Gastrocnemius medialis (tissue), 4 donors: ENCODE measurements around the gene PADI3. TPM values are rescaled to one million over a fixed set of nuclear protein-coding genes. Genes with fewer than 3 reads are reported as not detected.

ENCODE experiments used
- ATAC-seq, 2 donors: fragments of 150-250 bp; one replicate each; pipeline ENCODE4 v1.9.1; 2016
- DNase-seq, 2 donors: peaks; one replicate each; pipeline ENCODE4 v3.0.0-alpha.2; 2019
- H3K27ac ChIP-seq, 4 donors: fragments of 200-600 bp; sonication (generic); 1 replicate in 1 of 4; 2 replicates in 3 of 4; pipeline ENCODE4 v1.5.1; 2016 to 2018; ENCODE audit warnings: mild to moderate bottlenecking in 2 of 4, moderate library complexity in 1 of 4
- H3K27me3 ChIP-seq, 3 donors: fragments of 200-600 bp; sonication (generic) in 2 of 3; 1 replicate in 1 of 3; 2 replicates in 2 of 3; pipeline versions ENCODE4 v1.5.1 to v1.6.0; 2016 to 2019; ENCODE audit warnings: mild to moderate bottlenecking in 1 of 3, moderate library complexity in 1 of 3
- H3K36me3 ChIP-seq, 2 donors: fragments of 200-600 bp; sonication (generic) in 1 of 2; one replicate each; pipeline ENCODE4 v1.5.1; 2017 to 2018
- H3K4me1 ChIP-seq, 2 donors: fragments of 200-600 bp; sonication (generic) in 1 of 2; one replicate each; pipeline ENCODE4 v1.5.1; 2016 to 2017; ENCODE audit warnings: mild to moderate bottlenecking in 2 of 2
- H3K4me3 ChIP-seq, 4 donors: fragments of 200-600 bp; sonication (generic) in 3 of 4; 1 replicate in 1 of 4; 2 replicates in 3 of 4; pipeline ENCODE4 v1.5.1; 2016 to 2019; ENCODE audit warnings: mild to moderate bottlenecking in 2 of 4
- H3K9me3 ChIP-seq, 3 donors: fragments of 200-600 bp; sonication (generic) in 2 of 3; 1 replicate in 1 of 3; 2 replicates in 2 of 3; pipeline ENCODE4 v1.5.1; 2016 to 2019
- CTCF ChIP-seq, 5 experiments: fragments of 450-650 bp in 3 of 5; fragments of 200-600 bp in 2 of 5; sonication (generic) in 2 of 5; IDR thresholded peaks in 4 of 5; conservative IDR thresholded peaks in 1 of 5; 1 replicate in 4 of 5; 2 replicates in 1 of 5; pipeline ENCODE4 v1.5.1; 2016 to 2019; ENCODE audit warnings: antibody characterized with exemption in 5 of 5, mild to moderate bottlenecking in 3 of 5, moderate library complexity in 3 of 5
- POLR2A ChIP-seq, 2 donors: fragments of 450-650 bp; IDR thresholded peaks; one replicate each; pipeline ENCODE4 v1.6.1; 2017; ENCODE audit warnings: antibody characterized with exemption in 2 of 2, mild to moderate bottlenecking in 2 of 2, moderate library complexity in 2 of 2
- in situ Hi-C, 4 donors: fragments of 200-750 bp; cut with MboI; loops; one replicate each; pipeline versions ENCODE4 v1.15.0 to v1.8.0; 2017; ENCODE audit warnings: low sequenced_read_pairs in 4 of 4
- intact Hi-C: fragments of 100-400 bp; cut with DNase I; formaldehyde crosslinking; loops from one replicate; pipeline ENCODE4 v1.15.1; 2023; ENCODE audit warnings: low total_unique reads
- total RNA-seq, 4 donors: library from RNA; depleted of rRNA; stranded (reverse); fragments of >200 nt; gene quantifications; one replicate each; pipeline versions ENCODE4 v1.1.0 to v1.2.3, GENCODE V29; 2016

PADI3 gene
- total RNA-seq, 4 donors from 2014 or later = not detected

- H3K27ac ChIP-seq = no peak overlapping the region
- intact Hi-C loops = no loop called here
- peaks cover 11 to 26% (median 20%) of the 10 kb centered on the region in 3 donors for H3K27me3 ChIP-seq
- no peaks in the 10 kb centered on the region for H3K4me1 ChIP-seq
- no peaks in the 10 kb centered on the region for H3K36me3 ChIP-seq
- DNase-seq (no peak), ATAC-seq (no peak)
- in situ Hi-C loops = no loop called here
- no peaks in the 10 kb centered on the region for H3K9me3 ChIP-seq
- TF ChIP-seq POLR2A (IDR thresholded peaks at IDR 0.05) (no peak), CTCF (IDR thresholded peaks at IDR 0.05 in 4 of 5, conservative IDR thresholded peaks at IDR 0.05 in 1 of 5) (no peak)
- H3K4me3 ChIP-seq = no peak overlapping the region
Observed at GRCh38 chr1:17210176-17210575, 38.7 kb upstream of the PADI3 start.

- in situ Hi-C loops (no loop called here), intact Hi-C loops (no loop called here)
- ATAC-seq (no peak), DNase-seq (no peak)
- H3K9me3 ChIP-seq = no peaks in the 10 kb centered on the region
- no peaks in the 10 kb centered on the region for H3K36me3 ChIP-seq
- H3K4me3 ChIP-seq = no peak overlapping the region
- peaks cover 11 to 32% (median 28%) of the 10 kb centered on the region in 3 donors for H3K27me3 ChIP-seq
- no peak for TF ChIP-seq CTCF (IDR thresholded peaks at IDR 0.05 in 4 of 5, conservative IDR thresholded peaks at IDR 0.05 in 1 of 5)
- TF ChIP-seq POLR2A (IDR thresholded peaks at IDR 0.05) = no peak
- no peak overlapping the region for H3K27ac ChIP-seq
- no peaks in the 10 kb centered on the region for H3K4me1 ChIP-seq
Observed at GRCh38 chr1:17211377-17211776, 37.5 kb upstream of the PADI3 start.

GRCh38 chr1:17212009-17212408, 36.9 kb upstream of the PADI3 start:
- ATAC-seq = no peak
- H3K27ac ChIP-seq = no peak overlapping the region
- intact Hi-C loops (no loop called here), in situ Hi-C loops (no loop called here)
- TF ChIP-seq POLR2A (IDR thresholded peaks at IDR 0.05) = no peak
- TF ChIP-seq CTCF (IDR thresholded peaks at IDR 0.05 in 4 of 5, conservative IDR thresholded peaks at IDR 0.05 in 1 of 5) = no peak
- no peaks in the 10 kb centered on the region for H3K9me3 ChIP-seq
- H3K4me1 ChIP-seq = no peaks in the 10 kb centered on the region
- H3K27me3 ChIP-seq = peaks cover 11 to 33% (median 28%) of the 10 kb centered on the region in 3 donors
- no peak for DNase-seq
- no peak overlapping the region for H3K4me3 ChIP-seq
- no peaks in the 10 kb centered on the region for H3K36me3 ChIP-seq

GRCh38 chr1:17212487-17213121, 36.3 kb upstream of the PADI3 start:
- Histone ChIP-seq H3K9me3 (no peaks in the 10 kb centered on the region), H3K36me3 (no peaks in the 10 kb centered on the region), H3K27me3 (peaks cover 11 to 36% (median 28%) of the 10 kb centered on the region in 3 donors), H3K27ac (no peak overlapping the region), H3K4me3 (no peak overlapping the region), H3K4me1 (no peaks in the 10 kb centered on the region)
- TF ChIP-seq POLR2A (IDR thresholded peaks at IDR 0.05) (no peak), CTCF (IDR thresholded peaks at IDR 0.05 in 4 of 5, conservative IDR thresholded peaks at IDR 0.05 in 1 of 5) (no peak)
- DNase-seq (no peak), ATAC-seq (no peak)
- intact Hi-C loops (no loop called here), in situ Hi-C loops (no loop called here)
